ENCODE data around the gene PARP1. TPM values are rescaled to one million over a fixed set of nuclear protein-coding genes. Genes with fewer than 3 reads are reported as not detected.

PARP1 gene
- total and polyA plus RNA-seq, 7 donors, result 16.4 to 168 (median 107) TPM

- TF ChIP-seq EP300 (IDR thresholded peaks at IDR 0.05) (peak in 1 of 4 donors; percentile 2), POLR2AphosphoS5 (IDR thresholded peaks at IDR 0.05) (no peak), POLR2A (IDR thresholded peaks at IDR 0.05) (no peak)
- TF ChIP-seq, protein P1, sequence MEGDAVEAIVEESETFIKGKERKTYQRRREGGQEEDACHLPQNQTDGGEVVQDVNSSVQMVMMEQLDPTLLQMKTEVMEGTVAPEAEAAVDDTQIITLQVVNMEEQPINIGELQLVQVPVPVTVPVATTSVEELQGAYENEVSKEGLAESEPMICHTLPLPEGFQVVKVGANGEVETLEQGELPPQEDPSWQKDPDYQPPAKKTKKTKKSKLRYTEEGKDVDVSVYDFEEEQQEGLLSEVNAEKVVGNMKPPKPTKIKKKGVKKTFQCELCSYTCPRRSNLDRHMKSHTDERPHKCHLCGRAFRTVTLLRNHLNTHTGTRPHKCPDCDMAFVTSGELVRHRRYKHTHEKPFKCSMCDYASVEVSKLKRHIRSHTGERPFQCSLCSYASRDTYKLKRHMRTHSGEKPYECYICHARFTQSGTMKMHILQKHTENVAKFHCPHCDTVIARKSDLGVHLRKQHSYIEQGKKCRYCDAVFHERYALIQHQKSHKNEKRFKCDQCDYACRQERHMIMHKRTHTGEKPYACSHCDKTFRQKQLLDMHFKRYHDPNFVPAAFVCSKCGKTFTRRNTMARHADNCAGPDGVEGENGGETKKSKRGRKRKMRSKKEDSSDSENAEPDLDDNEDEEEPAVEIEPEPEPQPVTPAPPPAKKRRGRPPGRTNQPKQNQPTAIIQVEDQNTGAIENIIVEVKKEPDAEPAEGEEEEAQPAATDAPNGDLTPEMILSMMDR (IDR thresholded peaks at IDR 0.05), result no peak
- H3K4me3 ChIP-seq, result no peak overlapping the region
- peak overlapping the region in 2 of 4 donors; percentile 47 to 51 for H3K27ac ChIP-seq
- DNase-seq, result no peak
- H3K27me3 ChIP-seq, result no peaks in the 10 kb centered on the region
- peaks cover 69 to 100% (median 85%) of the 10 kb centered on the region in 4 donors for H3K36me3 ChIP-seq
- 88% methylated on average over 9 of the region's 9 CpGs for WGBS, 2 donors
- H3K4me1 ChIP-seq, result peaks cover 0 to 9% (median 0%) of the 10 kb centered on the region in 4 donors
- H3K9me3 ChIP-seq, result no peaks in the 10 kb centered on the region
- intact Hi-C loops (cut with DNase I), result no loop called here
Measured at GRCh38 chr1:226363801-226364513, 43.9 kb downstream of the PARP1 start.

DNA sequence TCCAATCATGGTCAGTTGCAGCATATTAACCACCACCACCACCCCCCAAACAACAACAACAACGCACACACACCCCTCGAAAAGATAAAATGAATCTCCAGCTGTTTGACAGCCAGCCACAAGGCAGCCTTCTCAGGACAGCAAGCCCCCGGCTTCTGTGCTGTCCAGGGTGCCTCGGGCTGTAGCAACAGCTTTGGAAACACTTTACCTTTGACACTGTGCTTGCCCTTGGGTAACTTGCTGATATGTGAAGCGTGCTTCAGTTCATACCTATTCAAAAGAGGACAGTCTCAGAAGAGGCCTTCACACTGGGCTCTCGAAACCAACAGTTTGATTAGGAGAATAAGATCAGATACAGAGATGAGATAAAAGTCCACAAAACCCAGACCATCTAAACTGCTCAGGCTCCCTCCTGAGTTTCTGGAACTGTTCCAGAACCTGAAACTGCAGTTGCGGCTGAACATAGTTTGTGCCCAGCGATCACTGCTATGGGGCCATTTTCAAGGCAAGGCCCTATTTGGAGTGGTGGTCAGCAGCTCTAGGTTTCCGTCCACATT, 44.9 kb downstream of the PARP1 start:
- peaks cover 62 to 100% (median 83%) of the 10 kb centered on the region in 4 donors for H3K36me3 ChIP-seq
- no peak for DNase-seq
- H3K27me3 ChIP-seq, result no peaks in the 10 kb centered on the region
- TF ChIP-seq POLR2A (IDR thresholded peaks at IDR 0.05) (no peak), POLR2AphosphoS5 (IDR thresholded peaks at IDR 0.05) (no peak), EP300 (IDR thresholded peaks at IDR 0.05) (no peak)
- TF ChIP-seq, protein P1 (IDR thresholded peaks at IDR 0.05), result no peak
- H3K4me1 ChIP-seq, result peaks cover 0 to 9% (median 0%) of the 10 kb centered on the region in 4 donors
- no peak overlapping the region for H3K4me3 ChIP-seq
- intact Hi-C loops (cut with DNase I), result no loop called here
- WGBS, 2 donors, result 90 to 96% methylated on average over 9 of the region's 9 CpGs
- no peaks in the 10 kb centered on the region for H3K9me3 ChIP-seq
- no peak overlapping the region for H3K27ac ChIP-seq

DNA sequence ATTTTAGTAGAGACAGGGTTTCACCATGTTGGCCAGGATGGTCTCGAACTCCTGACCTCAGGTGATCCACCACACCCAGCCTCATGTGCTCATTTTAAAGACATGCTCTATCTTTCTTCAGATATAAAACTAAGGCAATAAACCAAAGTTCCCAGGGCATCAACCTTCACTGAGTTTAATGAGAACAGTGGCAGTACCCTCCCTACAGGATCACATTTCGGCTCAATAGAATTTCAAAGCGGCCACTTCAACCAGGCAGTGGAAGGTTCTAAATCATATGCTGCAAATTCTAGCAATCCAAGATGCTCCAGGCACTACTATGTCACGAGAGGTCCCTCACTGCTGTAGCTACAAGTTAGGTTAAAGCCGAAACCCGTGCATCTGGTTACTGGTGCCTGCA, 45.5 kb downstream of the PARP1 start:
- Histone ChIP-seq H3K36me3 (peaks cover 56 to 100% (median 77%) of the 10 kb centered on the region in 4 donors), H3K9me3 (no peaks in the 10 kb centered on the region), H3K4me1 (peaks cover 0 to 9% (median 0%) of the 10 kb centered on the region in 4 donors), H3K27ac (no peak overlapping the region), H3K4me3 (no peak overlapping the region), H3K27me3 (no peaks in the 10 kb centered on the region)
- 83 to 87% methylated on average over 6 of the region's 6 CpGs for WGBS, 2 donors
- intact Hi-C loops (cut with DNase I), result no loop called here
- TF ChIP-seq POLR2A (IDR thresholded peaks at IDR 0.05), result no peak
- no peak for TF ChIP-seq POLR2AphosphoS5 (IDR thresholded peaks at IDR 0.05)
- TF ChIP-seq, protein P1 (IDR thresholded peaks at IDR 0.05), result no peak
- no peak for TF ChIP-seq EP300 (IDR thresholded peaks at IDR 0.05)
- DNase-seq, result no peak

- Histone ChIP-seq H3K27ac (no peak overlapping the region), H3K9me3 (no peaks in the 10 kb centered on the region), H3K4me3 (no peak overlapping the region), H3K4me1 (peaks cover 0 to 22% (median 11%) of the 10 kb centered on the region in 4 donors), H3K36me3 (peaks cover 38 to 78% (median 60%) of the 10 kb centered on the region in 4 donors), H3K27me3 (no peaks in the 10 kb centered on the region)
- DNase-seq, result no peak
- intact Hi-C loops (cut with DNase I), result no loop called here
- WGBS, 2 donors, result 90 to 92% methylated on average over 8 of the region's 8 CpGs
- TF ChIP-seq EP300 (IDR thresholded peaks at IDR 0.05) (no peak), POLR2AphosphoS5 (IDR thresholded peaks at IDR 0.05) (no peak), POLR2A (IDR thresholded peaks at IDR 0.05) (no peak)
- TF ChIP-seq, protein P1 (IDR thresholded peaks at IDR 0.05), result no peak
Measured at GRCh38 chr1:226360106-226360746, 47.7 kb downstream of the PARP1 start.

Data from sigmoid colon (tissue), 7 donors.